Gastrocnemius medialis (tissue), 4 donors: ENCODE measurements around the gene DTYMK.

Source experiments
- POLR2A ChIP-seq, 2 donors: fragments of 450-650 bp; IDR thresholded peaks; one replicate each; pipeline ENCODE4 v1.6.1; 2017; ENCODE audit warnings: antibody characterized with exemption in 2 of 2, mild to moderate bottlenecking in 2 of 2, moderate library complexity in 2 of 2
- TF ChIP-seq, protein P1 (sequence below), 5 experiments: fragments of 450-650 bp in 3 of 5; fragments of 200-600 bp in 2 of 5; sonication (generic) in 2 of 5; IDR thresholded peaks in 4 of 5; conservative IDR thresholded peaks in 1 of 5; 1 replicate in 4 of 5; 2 replicates in 1 of 5; pipeline ENCODE4 v1.5.1; 2016 to 2019; ENCODE audit warnings: antibody characterized with exemption in 5 of 5, mild to moderate bottlenecking in 3 of 5, moderate library complexity in 3 of 5

DNA sequence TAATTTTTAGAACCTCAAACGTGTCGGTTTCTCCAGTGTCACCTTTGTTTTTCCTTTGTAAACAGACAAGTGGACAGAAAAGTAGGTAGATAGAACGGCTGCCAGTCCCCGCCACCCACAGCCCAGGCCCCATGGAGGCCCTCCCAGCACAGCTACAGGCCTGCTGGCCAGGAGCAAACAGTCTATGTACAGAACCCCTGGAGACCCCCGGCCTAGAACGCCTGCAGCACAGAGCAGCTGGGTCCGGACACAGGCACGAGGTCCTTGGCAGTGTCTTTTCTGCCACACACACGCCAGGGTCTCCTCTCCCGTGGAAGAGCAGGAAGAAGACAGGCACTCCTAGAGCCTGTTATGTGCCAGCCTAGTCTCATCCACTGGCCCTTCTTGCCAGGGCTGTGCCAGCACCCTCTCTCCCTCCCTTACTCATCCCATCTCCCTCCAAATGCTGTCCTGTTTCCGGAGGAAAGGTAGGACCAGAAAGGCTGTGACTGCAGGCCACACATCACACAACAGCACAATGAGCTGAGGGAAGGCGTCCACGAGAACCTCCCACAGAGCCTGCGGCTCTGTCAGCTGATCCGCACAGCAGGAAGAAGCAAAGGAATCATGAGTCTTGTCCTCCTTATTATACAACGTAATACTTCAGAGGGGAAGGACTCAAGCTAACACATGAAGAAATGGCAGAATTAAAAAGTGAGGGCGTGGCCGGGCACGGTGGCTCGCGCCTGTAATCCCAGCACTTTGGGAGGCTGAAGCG lies 7.7 kb downstream of the DTYMK start:
- TF ChIP-seq, protein P1, sequence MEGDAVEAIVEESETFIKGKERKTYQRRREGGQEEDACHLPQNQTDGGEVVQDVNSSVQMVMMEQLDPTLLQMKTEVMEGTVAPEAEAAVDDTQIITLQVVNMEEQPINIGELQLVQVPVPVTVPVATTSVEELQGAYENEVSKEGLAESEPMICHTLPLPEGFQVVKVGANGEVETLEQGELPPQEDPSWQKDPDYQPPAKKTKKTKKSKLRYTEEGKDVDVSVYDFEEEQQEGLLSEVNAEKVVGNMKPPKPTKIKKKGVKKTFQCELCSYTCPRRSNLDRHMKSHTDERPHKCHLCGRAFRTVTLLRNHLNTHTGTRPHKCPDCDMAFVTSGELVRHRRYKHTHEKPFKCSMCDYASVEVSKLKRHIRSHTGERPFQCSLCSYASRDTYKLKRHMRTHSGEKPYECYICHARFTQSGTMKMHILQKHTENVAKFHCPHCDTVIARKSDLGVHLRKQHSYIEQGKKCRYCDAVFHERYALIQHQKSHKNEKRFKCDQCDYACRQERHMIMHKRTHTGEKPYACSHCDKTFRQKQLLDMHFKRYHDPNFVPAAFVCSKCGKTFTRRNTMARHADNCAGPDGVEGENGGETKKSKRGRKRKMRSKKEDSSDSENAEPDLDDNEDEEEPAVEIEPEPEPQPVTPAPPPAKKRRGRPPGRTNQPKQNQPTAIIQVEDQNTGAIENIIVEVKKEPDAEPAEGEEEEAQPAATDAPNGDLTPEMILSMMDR (IDR thresholded peaks at IDR 0.05 in 4 of 5, conservative IDR thresholded peaks at IDR 0.05 in 1 of 5) = no peak
- TF ChIP-seq POLR2A (IDR thresholded peaks at IDR 0.05) = no peak
